Natural killer cell (primary cell): ENCODE measurements around the gene BRIX1. TPM values are rescaled to one million over a fixed set of nuclear protein-coding genes. Genes with fewer than 3 reads are reported as not detected.

Experiments used
- ATAC-seq, 3 donors: fragments of 150-1000 bp in 2 of 3; fragments of 200-7000 bp in 1 of 3; cut with Tn5 transposase; 1 replicate in 1 of 3; 2 replicates in 2 of 3; pipeline ENCODE4 v1.10.0; 2021; ENCODE audit warnings: mild to moderate bottlenecking in 2 of 3, moderate library complexity in 2 of 3
- DNase-seq, 2 donors: peaks; one replicate each; pipeline versions ENCODE4 v3.0.0 to v3.0.0-alpha.2; 2013 to 2021; ENCODE audit warnings: mixed read lengths in 1 of 2
- H3K27ac ChIP-seq: one replicate; pipeline ENCODE4 v1.5.1; 2013; ENCODE audit warnings: mild to moderate bottlenecking, low read length
- H3K27me3 ChIP-seq: one replicate; pipeline ENCODE4 v1.6.1; 2013; ENCODE audit warnings: low read length; ENCODE audit not compliant: control insufficient read depth, insufficient read depth
- H3K36me3 ChIP-seq: one replicate; pipeline ENCODE4 v1.6.1; 2013; ENCODE audit warnings: low read length; ENCODE audit not compliant: control insufficient read depth, insufficient read depth
- H3K4me1 ChIP-seq: one replicate; pipeline ENCODE4 v1.6.1; 2013; ENCODE audit warnings: low read length; ENCODE audit not compliant: control insufficient read depth, insufficient read depth
- H3K4me3 ChIP-seq: one replicate; pipeline ENCODE4 v1.5.1; 2013; ENCODE audit warnings: low read length
- H3K9me3 ChIP-seq: one replicate; pipeline ENCODE4 v1.6.1; 2013; ENCODE audit warnings: low read length; ENCODE audit not compliant: control insufficient read depth, insufficient read depth
- H3K27ac Mint-ChIP-seq, 2 donors: one replicate each; pipeline ENCODE4 v1.8.0; 2022; ENCODE audit warnings: mild to moderate bottlenecking in 2 of 2, mixed read lengths in 2 of 2, moderate library complexity in 1 of 2
- H3K27me3 Mint-ChIP-seq, 2 donors: one replicate each; pipeline ENCODE4 v1.8.0; 2022; ENCODE audit warnings: low read depth in 2 of 2, mixed read lengths in 2 of 2
- H3K36me3 Mint-ChIP-seq: one replicate; pipeline ENCODE4 v1.8.0; 2022; ENCODE audit warnings: mixed read lengths
- H3K4me1 Mint-ChIP-seq, 2 donors: one replicate each; pipeline ENCODE4 v1.8.0; 2022; ENCODE audit warnings: mixed read lengths in 2 of 2
- H3K4me3 Mint-ChIP-seq: one replicate; pipeline ENCODE4 v1.8.0; 2022; ENCODE audit warnings: mild to moderate bottlenecking, moderate library complexity, mixed read lengths
- H3K9me3 Mint-ChIP-seq, 2 donors: one replicate each; pipeline ENCODE4 v1.8.0; 2022; ENCODE audit warnings: mixed read lengths in 2 of 2
- CTCF ChIP-seq: fragments of 200-600 bp; IDR thresholded peaks from one replicate; pipeline ENCODE4 v1.8.0; 2022; ENCODE audit warnings: antibody characterized with exemption
- WGBS: methylation state at CpG from one replicate; pipeline ENCODE4 v1.1.7; 2013; ENCODE audit warnings: missing lambda C conversion rate; ENCODE audit not compliant: insufficient coverage; 5-methylcytosine and 5-hydroxymethylcytosine counted together
- intact Hi-C: fragments of 100-400 bp; cut with micrococcal nuclease; formaldehyde crosslinking; loops from one replicate; pipeline ENCODE4 v1.14.2; 2022
- total RNA-seq, 4 donors: library from RNA; stranded (reverse); fragments of 120-200 nt in 1 of 4; gene quantifications; one replicate each; pipeline versions ENCODE4 v1.2.3 to v1.2.4, GENCODE V29; 2013 to 2022

The BRIX1 gene
- total RNA-seq: 10 to 100 TPM; 18.0 to 30.9 (median 30.6) TPM
- 39.9 TPM for total RNA-seq (2013)

GRCh38 chr5:34915139-34915855, at the start of gene BRIX1, which contains the start of gene RAD1:
Gene BRIX1, plus strand, starts transcription at chr5:34915711. Its CDS starts 28 bp downstream, at chr5:34915739.
Gene RAD1, minus strand, starts transcription at chr5:34915504. Its CDS starts 612 bp downstream, at chr5:34914892.
- DNase-seq (peak; percentile 87 to 96), ATAC-seq (peak; percentile 92 to 99 (median 96))
- Histone ChIP-seq H3K36me3 (peaks cover 24% of the 10 kb centered on the region), H3K27me3 (no peaks in the 10 kb centered on the region), H3K4me3 (peak within 1 kb of the TSS; percentile 93), H3K9me3 (no peaks in the 10 kb centered on the region), H3K27ac (peak within 1 kb of the TSS; percentile 81), H3K4me1 (peaks cover 13% of the 10 kb centered on the region)
- Mint-ChIP-seq H3K9me3 (no peaks in the 10 kb centered on the region), H3K4me1 (peaks cover 18 to 32% of the 10 kb centered on the region in 2 donors), H3K27ac (no peak within 1 kb of the TSS), H3K36me3 (peaks cover 7% of the 10 kb centered on the region), H3K4me3 (no peak within 1 kb of the TSS), H3K27me3 (no peaks in the 10 kb centered on the region)
- intact Hi-C loops: loop anchor here (1.0 to 5.0 kb wide), 5 partner anchors 14 to 1473 kb away; partner anchors contain the start of genes AMACR, DNAJC21, TARS1 and TTC23L
- no peak for TF ChIP-seq CTCF
- under 1% methylated on average over 67 of the region's 67 CpGs for WGBS

GRCh38 chr5:34866989-34867471, 48.5 kb upstream of the BRIX1 start:
- ATAC-seq (no peak), DNase-seq (no peak)
- H3K36me3 ChIP-seq: no peaks in the 10 kb centered on the region
- H3K27me3 Mint-ChIP-seq: peaks cover 3 to 10% of the 10 kb centered on the region in 2 donors
- H3K9me3 Mint-ChIP-seq: no peaks in the 10 kb centered on the region
- H3K4me1 ChIP-seq: no peaks in the 10 kb centered on the region
- no peaks in the 10 kb centered on the region for H3K9me3 ChIP-seq
- no peak overlapping the region for H3K4me3 ChIP-seq
- no peak for TF ChIP-seq CTCF
- no peaks in the 10 kb centered on the region for H3K4me1 Mint-ChIP-seq
- H3K36me3 Mint-ChIP-seq: no peaks in the 10 kb centered on the region
- no peak overlapping the region for H3K4me3 Mint-ChIP-seq
- intact Hi-C loops: no loop called here
- 45% methylated on average over 1 of the region's 3 CpGs for WGBS
- no peak overlapping the region for H3K27ac ChIP-seq
- no peak overlapping the region for H3K27ac Mint-ChIP-seq
- H3K27me3 ChIP-seq: no peaks in the 10 kb centered on the region

- WGBS: 88% methylated on average over 1 of the region's 3 CpGs
- no peaks in the 10 kb centered on the region for H3K36me3 Mint-ChIP-seq
- no peak for DNase-seq
- no peaks in the 10 kb centered on the region for H3K4me1 Mint-ChIP-seq
- no peak overlapping the region for H3K4me3 Mint-ChIP-seq
- H3K36me3 ChIP-seq: no peaks in the 10 kb centered on the region
- no peak for ATAC-seq
- peaks cover 3 to 12% of the 10 kb centered on the region in 2 donors for H3K27me3 Mint-ChIP-seq
- no peak overlapping the region for H3K27ac Mint-ChIP-seq
- H3K4me1 ChIP-seq: no peaks in the 10 kb centered on the region
- no peak for TF ChIP-seq CTCF
- no peak overlapping the region for H3K4me3 ChIP-seq
- no peaks in the 10 kb centered on the region for H3K9me3 Mint-ChIP-seq
- H3K27me3 ChIP-seq: no peaks in the 10 kb centered on the region
- H3K9me3 ChIP-seq: no peaks in the 10 kb centered on the region
- no peak overlapping the region for H3K27ac ChIP-seq
- intact Hi-C loops: no loop called here
These were observed 47.9 kb upstream of the BRIX1 start for GRCh38 chr5:34867660-34868059.
